GM18511 (cell line): Measurements from ENCODE around the gene RBM22.

Experiments
- ATAC-seq: cut with Tn5 transposase; IDR thresholded peaks from one replicate; pipeline ENCODE4 v1.9.1; 2021; ENCODE audit warnings: mild to moderate bottlenecking, moderate library complexity; ENCODE audit not compliant: unreplicated experiment

Gene RBM22

GRCh38 chr5:150653145-150653761, 47.6 kb downstream of the RBM22 start:
- ATAC-seq: no peak

- ATAC-seq: no peak
These were observed 48.8 kb downstream of the RBM22 start for GRCh38 chr5:150651924-150652671.

GRCh38 chr5:150651382-150651781, 49.5 kb downstream of the RBM22 start:
- no peak for ATAC-seq

- no peak for ATAC-seq
These were observed 50.5 kb downstream of the RBM22 start for GRCh38 chr5:150650021-150651006.

GRCh38 chr5:150649108-150650020, 51.5 kb downstream of the RBM22 start:
- ATAC-seq: no peak

- ATAC-seq: no peak
These were observed 52.4 kb downstream of the RBM22 start for GRCh38 chr5:150648294-150649107.

- no peak for ATAC-seq
These were observed 53.3 kb downstream of the RBM22 start for GRCh38 chr5:150647275-150648251.

- no peak for ATAC-seq
These were observed 55.7 kb downstream of the RBM22 start for GRCh38 chr5:150645070-150645700.

GRCh38 chr5:150644514-150644913, 56.3 kb downstream of the RBM22 start:
- no peak for ATAC-seq

- ATAC-seq: no peak
These were observed 56.8 kb downstream of the RBM22 start for GRCh38 chr5:150644058-150644457.

GRCh38 chr5:150642991-150643710, 57.7 kb downstream of the RBM22 start:
- no peak for ATAC-seq

- ATAC-seq: no peak
These were observed 58.3 kb downstream of the RBM22 start for GRCh38 chr5:150642567-150642927.

- ATAC-seq: no peak
These were observed 58.9 kb downstream of the RBM22 start for GRCh38 chr5:150641824-150642566.

- no peak for ATAC-seq
These were observed 59.8 kb downstream of the RBM22 start for GRCh38 chr5:150641006-150641570.
